K562 (cell line): ENCODE measurements around the gene RNF186. TPM values are rescaled to one million over a fixed set of nuclear protein-coding genes. Genes with fewer than 3 reads are reported as not detected.

Experiments used
- ATAC-seq: fragments of 200-7000 bp; cut with Tn5 transposase; 3 replicates; pipeline ENCODE4 v1.9.1; 2020; ENCODE audit warnings: moderate library complexity
- BruUV-seq: library from RNA; stranded (reverse); fragments of 400-500 nt; replicated peaks from 2 replicates; lab custom pipeline; 2021; lab: Mats Ljungman, UMichigan
- CTCF ChIA-PET: fragments of 300-600 bp; formaldehyde crosslinking; extraction: SDS; loops from one replicate; lab custom pipeline; 2021; ENCODE audit warnings: low intra/inter-chr PET ratio; lab: Yijun Ruan, JAX
- POLR2A ChIA-PET: fragments of 300-600, 350-650 bp; sonication (Branson Sonifier 250); formaldehyde crosslinking; extraction: SDS; loops from one replicate; lab custom pipeline; 2021; ENCODE audit warnings: antibody characterized with exemption, inconsistent platforms; lab: Yijun Ruan, JAX
- DNase-seq, 4 experiments: peaks; one replicate each; pipeline versions ENCODE4 v3.0.0 to v3.0.0-alpha.2; 2011 to 2018; ENCODE audit warnings: low spot score in 3 of 4, mixed read lengths in 3 of 4; ENCODE audit errors: extremely low read depth in 1 of 4
- FAIRE-seq: peaks from 2 replicates; lab custom pipeline; 2011; peaks lifted over from hg19 to GRCh38; lab: Jason Lieb, UNC
- H2AFZ ChIP-seq: 2 replicates; pipeline ENCODE4 v1.6.0; 2011; ENCODE audit warnings: low read depth, low read length, control low read depth, inconsistent platforms
- H3K27ac ChIP-seq: fragments of 200-600 bp; 3 replicates; pipeline ENCODE4 v1.8.0; 2011; ENCODE audit warnings: low read depth, mild to moderate bottlenecking, control low read depth, inconsistent platforms, low read length, moderate library complexity, mixed read lengths; ENCODE audit errors: extremely low read depth
- H3K27me3 ChIP-seq, 2 experiments: fragments of 300-600 bp in 1 of 2; 2 replicates in 1 of 2; 3 replicates in 1 of 2; pipeline versions ENCODE4 v1.6.0 to v1.8.0; 2011; ENCODE audit warnings: inconsistent platforms in 2 of 2, low read length in 2 of 2, mild to moderate bottlenecking in 1 of 2, mixed read lengths in 1 of 2, moderate library complexity in 1 of 2; ENCODE audit not compliant: control insufficient read depth in 2 of 2, insufficient read depth in 2 of 2
- H3K36me3 ChIP-seq: fragments of 300-600 bp; 3 replicates; pipeline ENCODE4 v1.8.0; 2011; ENCODE audit warnings: mild to moderate bottlenecking, low read length, inconsistent platforms; ENCODE audit not compliant: control insufficient read depth, insufficient read depth
- H3K4me1 ChIP-seq, 2 experiments: fragments of 200-600 bp in 1 of 2; replicated peaks in 1 of 2; 2 replicates in 1 of 2; 3 replicates in 1 of 2; pipeline versions ENCODE4 v1.5.1 to v1.8.0; 2011; ENCODE audit warnings: inconsistent platforms in 2 of 2, low read length in 2 of 2, mild to moderate bottlenecking in 1 of 2, mixed read lengths in 1 of 2, moderate library complexity in 1 of 2; ENCODE audit not compliant: control insufficient read depth in 2 of 2, insufficient read depth in 2 of 2
- H3K4me2 ChIP-seq: 2 replicates; pipeline ENCODE4 v1.6.1; 2011; ENCODE audit warnings: low read length, control low read depth, inconsistent platforms, mixed read lengths; ENCODE audit not compliant: insufficient read depth
- H3K4me3 ChIP-seq: fragments of 200-600 bp; sonication (generic), shearing (Covaris generic); 2 replicates; pipeline ENCODE4 v1.5.1; 2016; ENCODE audit warnings: control low read depth, inconsistent platforms
- H3K79me2 ChIP-seq: fragments of 200-600 bp; 3 replicates; pipeline ENCODE4 v1.8.0; 2011; ENCODE audit warnings: low read length, inconsistent platforms; ENCODE audit not compliant: control insufficient read depth, insufficient read depth
- H3K9ac ChIP-seq, 2 experiments: 2 replicates each; pipeline versions ENCODE4 v1.6.0 to v1.6.1; 2011; ENCODE audit warnings: low read depth in 2 of 2, low read length in 2 of 2, control low read depth in 1 of 2, inconsistent platforms in 1 of 2, mild to moderate bottlenecking in 1 of 2, mixed read lengths in 1 of 2; ENCODE audit not compliant: insufficient read depth in 1 of 2
- H3K9me1 ChIP-seq: one replicate; pipeline ENCODE4 v1.6.0; 2011; ENCODE audit warnings: inconsistent platforms, mild to moderate bottlenecking, low read length, moderate library complexity; ENCODE audit not compliant: control insufficient read depth, insufficient read depth
- H3K9me3 ChIP-seq: replicated peaks from 2 replicates; pipeline ENCODE4 v1.5.1; 2011; ENCODE audit warnings: low read depth, low read length, inconsistent platforms; ENCODE audit not compliant: control insufficient read depth, insufficient read depth
- H4K20me1 ChIP-seq: replicated peaks from 2 replicates; pipeline ENCODE4 v1.6.1; 2011; ENCODE audit warnings: low read length, inconsistent platforms, mixed read lengths; ENCODE audit not compliant: control insufficient read depth, insufficient read depth
- ADNP ChIP-seq: fragments of 200-800 bp; sonication (Bioruptor generic); IDR thresholded peaks from 2 replicates; pipeline ENCODE4 v1.6.1; 2016; ENCODE audit warnings: missing genetic modification characterization, missing compliant biosample characterization
- BCOR ChIP-seq: fragments of 450-650 bp; IDR thresholded peaks from 2 replicates; pipeline ENCODE4 v1.6.1; 2016
- CHD4 ChIP-seq: fragments of 200-600 bp; sonication (generic); IDR thresholded peaks from 3 replicates; pipeline ENCODE4 v1.6.1; 2012; ENCODE audit warnings: low read depth, mild to moderate bottlenecking, mixed read lengths, low read length, inconsistent platforms; ENCODE audit not compliant: insufficient read depth, insufficient replicate concordance, poor library complexity, severe bottlenecking
- HDAC2 ChIP-seq: fragments of 450-650 bp; IDR thresholded peaks from 2 replicates; pipeline ENCODE4 v1.6.1; 2016; ENCODE audit warnings: mild to moderate bottlenecking
- KDM1A ChIP-seq, 2 experiments: fragments of 450-650 bp; IDR thresholded peaks; 2 replicates each; pipeline ENCODE4 v1.6.1; 2016; ENCODE audit warnings: mild to moderate bottlenecking in 2 of 2
- KLF1 ChIP-seq: fragments of 450-650 bp; IDR thresholded peaks from 2 replicates; pipeline ENCODE4 v1.6.1; 2016; ENCODE audit warnings: missing genetic modification characterization, missing compliant biosample characterization
- L3MBTL2 ChIP-seq: fragments of 450-650 bp; IDR thresholded peaks from 2 replicates; pipeline ENCODE4 v1.6.1; 2016; ENCODE audit warnings: mild to moderate bottlenecking, moderate library complexity
- RBM25 ChIP-seq: fragments of 200-400 bp; formaldehyde crosslinking; IDR thresholded peaks from 2 replicates; pipeline ENCODE4 v1.6.1; 2018; ENCODE audit warnings: low read length, low read depth, moderate library complexity; ENCODE audit not compliant: severe bottlenecking
- RCOR1 ChIP-seq, 2 experiments: IDR thresholded peaks; 2 replicates each; pipeline ENCODE4 v1.6.1; 2012; ENCODE audit warnings: low read depth in 2 of 2, low read length in 2 of 2, borderline replicate concordance in 1 of 2, improper control_type of control experiment in 1 of 2
- RFX5 ChIP-seq: IDR thresholded peaks from 2 replicates; pipeline ENCODE4 v1.6.1; 2011; ENCODE audit warnings: low read depth, mild to moderate bottlenecking, improper control_type of control experiment, low read length
- ZFP36 ChIP-seq: fragments of 150-350 bp; IDR thresholded peaks from 2 replicates; pipeline ENCODE4 v1.6.1; 2018; ENCODE audit warnings: low read length, low read depth; ENCODE audit not compliant: partially characterized antibody
- ZNF695 ChIP-seq: fragments of 450-650 bp; formaldehyde crosslinking; IDR thresholded peaks from 2 replicates; pipeline ENCODE4 v1.4.0; 2020; ENCODE audit warnings: mild to moderate bottlenecking, moderate library complexity
- WGBS: fragments of 100-300 bp; shearing (Covaris generic); methylation state at CpG from one replicate; pipeline ENCODE4 v1.1.6; 2016; ENCODE audit warnings: low coverage, mixed read lengths; ENCODE audit not compliant: insufficient coverage; ENCODE audit errors: missing lambda C conversion rate; 5-methylcytosine and 5-hydroxymethylcytosine counted together
- in situ Hi-C: fragments of 300-500 bp; cut with MboI; formaldehyde crosslinking; loops from 4 replicates; pipeline ENCODE4 v1.15.0; 2018; ENCODE audit warnings: inconsistent platforms, mixed read lengths
- intact Hi-C: fragments of 100-400 bp; cut with micrococcal nuclease; formaldehyde crosslinking; loops from 2 replicates; pipeline ENCODE4 v1.14.2; 2022
- polyA plus RNA-seq, 8 experiments: library from polyadenylated mRNA; depleted of rRNA in 4 of 8; stranded (reverse) in 5 of 8; unstranded in 3 of 8; fragments of >200 nt; fragmentation: Nextera tagmentation in 2 of 8; fragmentation: Illumina TruSeq in 1 of 8; extraction: Ambion mirVana in 2 of 8; extraction: Trizol in 1 of 8; gene quantifications; 2 replicates each; pipeline versions ENCODE4 v1.2.1 to v1.2.3, GENCODE V29; 2011 to 2014; ENCODE audit warnings: inconsistent platforms in 1 of 8, missing spikeins in 1 of 8
- total RNA-seq, 7 experiments: library from RNA; depleted of rRNA in 6 of 7; stranded (reverse); fragments of >200 nt in 6 of 7; fragmentation: Illumina TruSeq in 2 of 7; extraction: Trizol in 2 of 7; gene quantifications; 2 replicates each; pipeline versions ENCODE4 v1.2.1 to v1.2.3, GENCODE V29; 2011 to 2021; ENCODE audit warnings: low replicate concordance in 1 of 7
- TF ChIP-seq, protein P1 (sequence below): fragments of 450-650 bp; formaldehyde crosslinking; IDR thresholded peaks from 2 replicates; pipeline ENCODE4 v1.4.0; 2020; ENCODE audit warnings: mild to moderate bottlenecking, moderate library complexity

Gene RNF186
- total and polyA plus RNA-seq, 9 of the 15 experiments (the other 6 are each of a cell fraction or from before 2014, with no cell fraction given), result not detected

DNA sequence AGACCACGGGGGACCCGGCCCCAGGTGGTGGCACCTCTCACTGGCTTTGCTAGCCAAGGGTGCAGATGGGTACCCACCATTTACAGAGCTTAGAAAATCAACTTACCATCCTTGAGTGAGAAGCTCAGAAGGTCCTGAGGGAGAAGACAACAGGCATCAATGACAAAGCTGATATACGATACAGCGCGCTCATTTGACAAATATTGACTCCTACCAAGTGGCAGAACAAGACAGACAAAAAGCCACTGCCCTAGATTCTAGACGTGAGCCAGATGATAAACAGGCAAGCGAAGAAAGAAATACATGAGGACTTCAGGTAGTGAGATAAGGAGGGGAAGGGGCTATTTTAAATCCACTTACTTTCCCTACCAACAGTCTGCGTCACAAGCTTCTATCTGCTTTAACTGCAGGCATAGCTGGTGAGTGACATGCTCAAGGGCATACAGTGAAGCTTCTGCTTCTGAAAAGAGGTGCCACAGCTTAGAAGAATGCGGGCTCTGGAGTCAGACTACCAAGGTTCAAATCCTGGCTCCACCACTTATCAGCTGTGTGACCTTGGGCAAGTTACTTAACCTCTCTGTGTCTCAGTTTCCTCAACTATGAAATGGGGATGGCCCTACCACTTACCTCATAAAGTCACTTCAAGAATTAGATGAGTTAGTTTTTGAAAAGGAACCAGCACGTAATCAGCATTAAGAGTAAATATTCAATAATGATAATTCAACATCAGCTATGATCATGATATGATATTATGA, 44.5 kb downstream of the RNF186 start:
- Histone ChIP-seq H3K27me3 (peaks cover 32 to 70% of the 10 kb centered on the region in 2 experiments), H3K9me3 (no peaks in the 10 kb centered on the region), H3K4me1 (0 out of 5 replicates have a peak, but pooled peaks cover 0 to 2% of the 10 kb centered on the region in 2 experiments), H4K20me1 (peaks cover 4% of the 10 kb centered on the region; the same call in 1 of the 2 replicates), H3K79me2 (no peaks in the 10 kb centered on the region), H3K27ac (no peak overlapping the region), H3K9ac (no peak overlapping the region), H3K36me3 (no peaks in the 10 kb centered on the region), H3K4me2 (no peak overlapping the region), H3K4me3 (no peak overlapping the region), H2AFZ (no peak overlapping the region), H3K9me1 (no peaks in the 10 kb centered on the region)
- FAIRE-seq, result no peak
- in situ Hi-C loops, result no loop called here
- ChIA-PET CTCF (no interaction called here), POLR2A (interaction anchor here (0.7 to 1.2 kb wide), 4 partner anchors 8 to 742 kb away, joined by 3 to 4 read pairs (median 3); no protein-coding TSS in a partner anchor)
- 31% methylated on average over 10 of the region's 10 CpGs for WGBS
- no TSS peak for BruUV-seq
- intact Hi-C loops, result no loop called here
- DNase-seq, result no peak
- no peak for ATAC-seq
- peak; percentile 91 for TF ChIP-seq BCOR
- TF ChIP-seq RBM25, result peak; percentile 98
- TF ChIP-seq KDM1A (IDR thresholded peaks at IDR 0.05), result peak; percentile 55 to 71; a peak in 3 of 4 replicates
- peak; percentile 84 for TF ChIP-seq ZFP36
- TF ChIP-seq L3MBTL2, result no peak
- no peak for TF ChIP-seq ZNF695
- TF ChIP-seq, protein P1, sequence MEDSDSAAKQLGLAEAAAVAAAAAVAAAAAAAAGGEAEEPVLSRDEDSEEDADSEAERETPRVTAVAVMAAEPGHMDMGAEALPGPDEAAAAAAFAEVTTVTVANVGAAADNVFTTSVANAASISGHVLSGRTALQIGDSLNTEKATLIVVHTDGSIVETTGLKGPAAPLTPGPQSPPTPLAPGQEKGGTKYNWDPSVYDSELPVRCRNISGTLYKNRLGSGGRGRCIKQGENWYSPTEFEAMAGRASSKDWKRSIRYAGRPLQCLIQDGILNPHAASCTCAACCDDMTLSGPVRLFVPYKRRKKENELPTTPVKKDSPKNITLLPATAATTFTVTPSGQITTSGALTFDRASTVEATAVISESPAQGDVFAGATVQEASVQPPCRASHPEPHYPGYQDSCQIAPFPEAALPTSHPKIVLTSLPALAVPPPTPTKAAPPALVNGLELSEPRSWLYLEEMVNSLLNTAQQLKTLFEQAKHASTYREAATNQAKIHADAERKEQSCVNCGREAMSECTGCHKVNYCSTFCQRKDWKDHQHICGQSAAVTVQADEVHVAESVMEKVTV (CRISPR knock-in tag), result no peak
- 0 out of 2 replicates have a peak, but pooled peaks have one; percentile 38 for TF ChIP-seq KLF1
- peak in 1 of 2 experiments; percentile 50; a peak in 1 of 4 replicates for TF ChIP-seq RCOR1 (IDR thresholded peaks at IDR 0.05; ENCODE audit: borderline replicate concordance in 1 of 2, low read depth in 2 of 2, low read length in 2 of 2)
- TF ChIP-seq ADNP (tag), result peak; percentile 85
- TF ChIP-seq CHD4, result peak; percentile 48
- TF ChIP-seq HDAC2, result peak; percentile 42; the same call in 1 of the 2 replicates
- TF ChIP-seq RFX5, result 0 out of 2 replicates have a peak, but pooled peaks have one; percentile 35
